MM.1S (cell line): ENCODE data around the gene GPNMB.

Experiments used
- DNase-seq: peaks from one replicate; pipeline ENCODE4 v3.0.0-alpha.2; 2015
- H2AFZ ChIP-seq: fragments of 300-600 bp; sonication (generic); 2 replicates; pipeline ENCODE4 v1.6.0; 2016; ENCODE audit warnings: antibody characterized with exemption, low read length
- H3F3A ChIP-seq: fragments of 300-600 bp; sonication (generic); 2 replicates; pipeline ENCODE4 v1.6.1; 2016; ENCODE audit warnings: mild to moderate bottlenecking, antibody characterized with exemption, low read length, moderate library complexity, mixed read lengths; ENCODE audit not compliant: insufficient read depth
- H3K27ac ChIP-seq: fragments of 300-600 bp; sonication (generic); 2 replicates; pipeline ENCODE4 v1.5.1; 2016; ENCODE audit warnings: mild to moderate bottlenecking, low read length
- H3K27me3 ChIP-seq: fragments of 300-600 bp; sonication (generic); replicated peaks from 2 replicates; pipeline ENCODE4 v1.6.0; 2016; ENCODE audit warnings: low read length; ENCODE audit not compliant: insufficient read depth
- H3K36me3 ChIP-seq: fragments of 300-600 bp; sonication (generic); replicated peaks from 2 replicates; pipeline ENCODE4 v1.6.1; 2016; ENCODE audit warnings: mild to moderate bottlenecking, low read length, mixed read lengths; ENCODE audit not compliant: insufficient read depth
- H3K4me1 ChIP-seq: fragments of 300-600 bp; sonication (generic); 2 replicates; pipeline ENCODE4 v1.6.1; 2016; ENCODE audit warnings: low read length, mixed read lengths
- H3K4me2 ChIP-seq: fragments of 300-600 bp; sonication (generic); 2 replicates; pipeline ENCODE4 v1.6.0; 2016; ENCODE audit warnings: low read depth, low read length
- H3K4me3 ChIP-seq: fragments of 300-600 bp; sonication (generic); 2 replicates; pipeline ENCODE4 v1.5.1; 2016; ENCODE audit warnings: low read length, mixed read lengths
- H3K79me2 ChIP-seq: fragments of 300-600 bp; sonication (generic); 2 replicates; pipeline ENCODE4 v1.6.1; 2016; ENCODE audit warnings: mixed run types, low read length, mixed read lengths
- H3K9ac ChIP-seq: fragments of 300-600 bp; sonication (generic); 2 replicates; pipeline ENCODE4 v1.6.1; 2016; ENCODE audit warnings: low read length, mixed read lengths
- H3K9me2 ChIP-seq: fragments of 300-600 bp; sonication (generic); replicated peaks from 2 replicates; pipeline ENCODE4 v1.6.1; 2016; ENCODE audit warnings: mild to moderate bottlenecking, low read length, mixed read lengths; ENCODE audit not compliant: insufficient read depth
- H3K9me3 ChIP-seq: fragments of 300-600 bp; sonication (generic); replicated peaks from 2 replicates; pipeline ENCODE4 v1.6.1; 2016; ENCODE audit warnings: mild to moderate bottlenecking, low read length, mixed read lengths; ENCODE audit not compliant: insufficient read depth
- H4K20me1 ChIP-seq: fragments of 300-600 bp; sonication (generic); 2 replicates; pipeline ENCODE4 v1.6.1; 2016; ENCODE audit warnings: mild to moderate bottlenecking, low read length, moderate library complexity, mixed read lengths; ENCODE audit not compliant: insufficient read depth
- CTCF ChIP-seq: fragments of 300-600 bp; sonication (generic); IDR thresholded peaks from 2 replicates; pipeline ENCODE4 v1.5.1; 2016; ENCODE audit warnings: antibody characterized with exemption, low read length, mixed read lengths
- EZH2 ChIP-seq: fragments of 300-600 bp; sonication (generic); optimal IDR thresholded peaks from 2 replicates; pipeline ENCODE3; 2017; ENCODE audit warnings: low read depth, mild to moderate bottlenecking, antibody characterized with exemption, low read length, mixed read lengths
- EZH2phosphoT487 ChIP-seq: fragments of 300-600 bp; sonication (generic); IDR thresholded peaks from 2 replicates; pipeline ENCODE4 v1.6.1; 2018; ENCODE audit warnings: antibody characterized with exemption, low read length

The GPNMB gene

DNA sequence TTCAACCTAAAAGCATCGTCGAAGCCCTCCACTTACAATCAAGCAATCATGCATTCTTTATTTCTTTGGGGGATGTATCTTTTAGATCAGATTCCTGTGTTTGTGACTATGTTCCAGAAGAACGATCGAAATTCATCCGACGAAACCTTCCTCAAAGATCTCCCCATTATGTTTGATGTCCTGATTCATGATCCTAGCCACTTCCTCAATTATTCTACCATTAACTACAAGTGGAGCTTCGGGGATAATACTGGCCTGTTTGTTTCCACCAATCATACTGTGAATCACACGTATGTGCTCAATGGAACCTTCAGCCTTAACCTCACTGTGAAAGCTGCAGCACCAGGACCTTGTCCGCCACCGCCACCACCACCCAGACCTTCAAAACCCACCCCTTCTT lies 13.8 kb downstream of the GPNMB start:
- Histone ChIP-seq H3K27me3 (no peaks in the 10 kb centered on the region), H3K9ac (no peak overlapping the region), H3K4me2 (no peak overlapping the region), H3F3A (no peaks in the 10 kb centered on the region), H3K36me3 (no peaks in the 10 kb centered on the region), H3K4me3 (no peak overlapping the region), H4K20me1 (no peaks in the 10 kb centered on the region), H2AFZ (no peak overlapping the region), H3K4me1 (no peaks in the 10 kb centered on the region), H3K9me3 (no peaks in the 10 kb centered on the region), H3K9me2 (no peaks in the 10 kb centered on the region), H3K79me2 (no peaks in the 10 kb centered on the region), H3K27ac (no peak overlapping the region)
- DNase-seq = no peak
- TF ChIP-seq CTCF (no peak), EZH2phosphoT487 (no peak), EZH2 (no peak)

GRCh38 chr7:23261843-23262452 lies 15.4 kb downstream of the GPNMB start:
- Histone ChIP-seq H3K9me2 (no peaks in the 10 kb centered on the region), H3K27ac (no peak overlapping the region), H3K4me3 (peak overlapping the region; percentile 21; the same call in 1 of the 2 replicates), H4K20me1 (no peaks in the 10 kb centered on the region), H3K9ac (no peak overlapping the region), H3K9me3 (no peaks in the 10 kb centered on the region), H3K36me3 (no peaks in the 10 kb centered on the region), H3K79me2 (no peaks in the 10 kb centered on the region), H3K4me1 (no peaks in the 10 kb centered on the region), H3K4me2 (peak overlapping the region; percentile 24), H3F3A (no peaks in the 10 kb centered on the region), H3K27me3 (no peaks in the 10 kb centered on the region), H2AFZ (peak overlapping the region; percentile 46)
- peak; percentile 75 for DNase-seq
- TF ChIP-seq CTCF = peak; percentile 90
- TF ChIP-seq EZH2phosphoT487 = no peak
- no peak for TF ChIP-seq EZH2

DNA sequence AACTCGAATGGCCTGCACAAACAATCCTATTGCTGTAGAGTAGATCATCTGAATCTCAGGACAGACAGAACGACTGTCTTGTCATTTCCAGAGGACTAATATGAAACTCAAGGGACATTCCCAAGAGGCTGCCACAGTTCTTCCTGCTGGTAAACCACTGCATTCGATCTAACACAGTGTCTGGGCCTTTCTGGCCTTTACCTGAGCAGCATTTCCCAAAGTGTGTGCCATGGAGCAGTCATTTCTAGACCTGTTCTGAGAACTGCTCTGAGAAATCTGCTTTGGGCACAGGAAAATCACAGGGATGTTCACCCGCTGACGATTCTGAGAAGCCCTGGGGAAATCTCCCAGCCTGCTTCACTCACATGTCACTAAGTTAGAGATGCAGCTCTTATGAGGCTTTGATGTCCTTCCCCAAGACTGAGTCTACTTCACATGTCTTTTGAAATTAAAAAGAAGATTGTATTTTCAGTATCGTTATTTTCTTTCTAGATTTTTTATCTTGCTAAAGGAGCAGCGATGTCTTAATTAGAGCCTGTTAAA lies 18.4 kb downstream of the GPNMB start:
- H3K36me3 ChIP-seq = no peaks in the 10 kb centered on the region
- H2AFZ ChIP-seq = 0 out of 2 replicates have a peak overlapping the region, but pooled peaks have one; percentile 4
- no peak overlapping the region for H3K27ac ChIP-seq
- H3K27me3 ChIP-seq = no peaks in the 10 kb centered on the region
- no peak overlapping the region for H3K4me3 ChIP-seq
- no peak overlapping the region for H3K9ac ChIP-seq
- no peaks in the 10 kb centered on the region for H3K4me1 ChIP-seq
- no peak for DNase-seq
- H3K9me3 ChIP-seq = no peaks in the 10 kb centered on the region
- TF ChIP-seq CTCF = no peak
- no peak for TF ChIP-seq EZH2phosphoT487
- TF ChIP-seq EZH2 = no peak
- H3F3A ChIP-seq = no peaks in the 10 kb centered on the region
- no peak overlapping the region for H3K4me2 ChIP-seq
- H3K9me2 ChIP-seq = no peaks in the 10 kb centered on the region
- H3K79me2 ChIP-seq = no peaks in the 10 kb centered on the region
- no peaks in the 10 kb centered on the region for H4K20me1 ChIP-seq
